SIG-M5 treated with dmso at 0.1 percent for 504 hours (cell line): Measurements from ENCODE around the gene SLCO4A1.
"Not testable (repeated sequence)": the region's sequence is repeated elsewhere in the genome, so short reads cannot be mapped to it uniquely, and the experiment has no call there.

Experiments used
- DNase-seq: peaks from one replicate; lab custom pipeline; 2025; ENCODE audit not compliant: unreplicated experiment; lab: John Stamatoyannopoulos, UW

Gene SLCO4A1

GRCh38 chr20:62679978-62680589 is 37.8 kb downstream of the SLCO4A1 start:
- DNase-seq = no peak

GRCh38 chr20:62682912-62683517 is 40.7 kb downstream of the SLCO4A1 start:
- no peak for DNase-seq

GRCh38 chr20:62683660-62684322 is 41.5 kb downstream of the SLCO4A1 start:
- DNase-seq = not testable (repeated sequence)

GRCh38 chr20:62684981-62685380 is 42.7 kb downstream of the SLCO4A1 start:
- no peak for DNase-seq

GRCh38 chr20:62685781-62686555 is 43.7 kb downstream of the SLCO4A1 start:
- peak; percentile 96 for DNase-seq

- DNase-seq = no peak
Measured at GRCh38 chr20:62686869-62687830, 44.8 kb downstream of the SLCO4A1 start.

- no peak for DNase-seq
Measured at GRCh38 chr20:62688083-62688482, 45.8 kb downstream of the SLCO4A1 start.

- DNase-seq = peak; percentile 19
Measured at GRCh38 chr20:62688855-62689460, 46.7 kb downstream of the SLCO4A1 start.

GRCh38 chr20:62689861-62690260 is 47.6 kb downstream of the SLCO4A1 start:
- no peak for DNase-seq

GRCh38 chr20:62690261-62690820 is 48.0 kb downstream of the SLCO4A1 start:
- no peak for DNase-seq

GRCh38 chr20:62691487-62691886 is 49.2 kb downstream of the SLCO4A1 start:
- no peak for DNase-seq

- DNase-seq = no peak
Measured at GRCh38 chr20:62692176-62692575, 49.9 kb downstream of the SLCO4A1 start.

- DNase-seq = no peak
Measured at GRCh38 chr20:62692801-62693523, 50.7 kb downstream of the SLCO4A1 start.

- no peak for DNase-seq
Measured at GRCh38 chr20:62693524-62693922, 51.2 kb downstream of the SLCO4A1 start.

GRCh38 chr20:62694106-62694505 is 51.8 kb downstream of the SLCO4A1 start:
- DNase-seq = no peak

GRCh38 chr20:62694868-62695267 is 52.6 kb downstream of the SLCO4A1 start:
- DNase-seq = no peak

GRCh38 chr20:62695448-62696414 is 53.4 kb downstream of the SLCO4A1 start:
- no peak for DNase-seq

GRCh38 chr20:62696434-62696957 is 54.2 kb downstream of the SLCO4A1 start:
- no peak for DNase-seq
